ENCODE measurements around the gene SERPINH1.

SERPINH1 gene

DNA sequence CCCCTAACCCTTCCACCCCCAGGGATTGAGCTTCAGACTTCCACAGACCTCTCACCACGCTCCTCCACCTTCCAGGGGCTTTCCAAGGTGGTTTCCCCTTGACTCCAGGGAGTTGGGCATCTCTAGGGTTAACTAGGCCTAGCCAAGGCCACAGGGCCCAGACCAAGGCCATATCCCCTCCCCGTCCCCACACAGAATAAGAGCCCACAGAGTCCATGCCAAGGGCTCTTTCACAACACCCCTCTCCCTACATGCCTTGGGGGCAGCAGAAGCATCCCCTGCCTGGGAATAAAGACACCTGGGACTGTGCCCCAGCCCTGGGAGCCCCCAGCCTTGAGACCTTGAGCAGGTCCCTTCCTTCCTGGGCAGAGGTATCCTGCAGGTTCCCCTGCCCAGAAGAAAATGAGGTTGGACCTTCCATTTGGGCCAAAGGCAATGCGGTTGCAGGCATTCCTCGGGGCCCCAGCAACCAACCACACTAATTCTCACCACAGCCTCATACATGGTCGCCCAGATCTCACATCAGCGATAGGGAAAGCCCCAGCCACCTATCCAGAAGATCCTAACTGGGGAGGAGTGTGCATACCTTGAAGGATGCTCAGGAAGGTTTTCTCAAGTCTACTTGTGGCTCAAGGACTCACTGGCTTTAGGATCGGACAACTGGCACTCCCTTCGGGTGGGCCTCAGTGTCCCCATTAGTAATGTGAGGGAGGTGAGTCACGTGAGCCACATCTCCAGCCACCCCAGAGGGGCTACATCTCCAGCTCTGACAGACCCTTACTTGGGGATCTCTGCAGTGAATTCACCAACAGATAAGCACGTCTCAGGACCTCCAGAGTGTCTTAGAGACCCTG lies 38.0 kb upstream of the SERPINH1 start:
- no peak overlapping the region for H3K9ac ChIP-seq (ENCODE audit: low read length)
- H3K9me3 ChIP-seq (ENCODE audit: control insufficient read depth, low read depth, low read length): no peaks in the 10 kb centered on the region
- H3K4me3 ChIP-seq (ENCODE audit: low read length): peak overlapping the region; percentile 70
- H3K36me3 ChIP-seq (ENCODE audit: control insufficient read depth, low read depth, low read length): no peaks in the 10 kb centered on the region
- no peak overlapping the region for H3K27ac ChIP-seq (ENCODE audit: low read length)
- H3K4me1 ChIP-seq (ENCODE audit: control insufficient read depth, low read depth, low read length): no peaks in the 10 kb centered on the region
- peaks cover 33% of the 10 kb centered on the region for H3K27me3 ChIP-seq (ENCODE audit: control insufficient read depth, insufficient read depth, low read length)

DNA sequence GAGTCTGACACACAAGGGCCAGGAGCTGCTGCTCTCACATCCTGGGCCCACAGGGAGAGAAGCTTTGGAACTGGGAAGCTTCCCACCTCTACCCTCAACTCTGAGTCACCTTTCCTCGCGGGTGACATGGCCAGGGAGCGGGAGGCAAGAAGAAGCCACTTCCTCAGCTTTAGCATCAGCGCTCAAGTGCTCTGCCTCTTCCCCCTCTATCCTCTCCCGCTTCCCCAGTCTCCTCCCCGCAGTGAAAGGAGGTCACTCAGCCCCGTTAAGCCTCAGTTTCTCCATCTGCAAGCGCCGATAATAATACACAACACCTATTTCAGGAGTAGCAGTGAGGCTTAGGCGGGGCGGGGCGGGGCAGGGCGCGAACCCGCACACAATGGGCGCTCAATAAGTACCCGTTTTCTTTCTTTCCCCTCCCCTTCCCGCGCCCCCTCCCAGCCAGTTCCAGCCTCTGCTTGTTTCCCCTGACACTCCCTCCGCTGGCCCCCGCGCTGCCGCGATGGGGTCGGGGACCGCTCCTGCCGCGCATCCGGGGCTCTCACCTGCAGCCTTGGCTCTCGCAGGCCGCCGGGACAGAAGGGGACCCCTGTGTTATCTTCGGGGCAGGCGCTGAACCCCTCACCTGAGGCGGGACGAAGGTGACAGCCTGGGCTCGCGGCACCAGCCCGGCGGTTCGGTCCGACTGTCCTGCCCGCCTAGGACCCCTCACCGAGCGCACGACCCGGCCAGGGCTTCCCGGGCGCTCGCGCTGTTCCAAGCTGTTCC lies 37.2 kb upstream of the SERPINH1 start:
- Histone ChIP-seq H3K27ac (ENCODE audit: low read length) (no peak overlapping the region), H3K27me3 (ENCODE audit: control insufficient read depth, insufficient read depth, low read length) (peaks cover 33% of the 10 kb centered on the region), H3K4me1 (ENCODE audit: control insufficient read depth, low read depth, low read length) (no peaks in the 10 kb centered on the region), H3K36me3 (ENCODE audit: control insufficient read depth, low read depth, low read length) (no peaks in the 10 kb centered on the region), H3K4me3 (ENCODE audit: low read length) (peak overlapping the region; percentile 70), H3K9ac (ENCODE audit: low read length) (no peak overlapping the region), H3K9me3 (ENCODE audit: control insufficient read depth, low read depth, low read length) (no peaks in the 10 kb centered on the region)

DNA sequence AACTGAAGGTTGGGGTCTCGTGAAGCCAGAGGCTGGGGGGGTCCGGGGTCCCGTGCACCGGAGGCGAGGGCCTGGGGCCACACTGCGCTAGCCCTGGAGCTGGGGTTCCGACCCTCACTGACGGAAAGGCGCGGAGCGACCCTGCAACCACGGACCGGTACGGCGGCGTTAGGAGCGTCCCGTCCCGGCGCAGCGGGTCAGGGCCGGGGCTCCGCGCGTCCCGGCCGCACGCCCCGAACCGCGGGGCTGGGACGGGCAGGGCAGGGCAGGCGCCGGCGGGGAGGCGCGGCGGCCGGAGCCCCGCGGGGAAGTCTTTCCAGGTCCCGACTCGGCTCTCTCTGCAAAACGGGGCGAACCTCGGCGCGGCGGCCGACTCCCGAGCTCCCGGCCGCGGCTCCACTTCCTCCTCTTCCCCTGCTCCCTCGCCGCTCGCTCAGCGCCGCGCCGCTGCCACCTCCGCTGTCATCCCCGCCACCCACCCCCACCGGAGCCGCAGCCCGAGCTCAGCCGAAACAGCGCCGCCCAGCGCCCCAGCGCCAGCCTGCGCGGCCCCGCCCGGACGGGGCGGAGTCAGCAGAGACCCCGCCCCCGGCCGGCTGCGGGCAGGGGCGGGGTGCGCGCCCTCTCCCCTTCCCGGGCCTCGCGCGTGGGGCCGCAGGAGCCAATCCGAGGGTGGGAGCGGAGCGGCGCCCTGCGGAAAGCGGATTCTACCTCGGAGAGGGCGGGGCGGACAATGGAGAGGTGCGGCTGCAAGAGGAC lies 36.4 kb upstream of the SERPINH1 start, which contains the start of gene GDPD5:
TSS of gene GDPD5 (minus strand) at position 509 of the 759 bp plus-strand sequence. CDS start 48,206 bp downstream, outside the sequence.
- Histone ChIP-seq H3K27me3 (ENCODE audit: control insufficient read depth, insufficient read depth, low read length) (peaks cover 33% of the 10 kb centered on the region), H3K27ac (ENCODE audit: low read length) (no peak within 1 kb of the TSS), H3K4me1 (ENCODE audit: control insufficient read depth, low read depth, low read length) (no peaks in the 10 kb centered on the region)

DNA sequence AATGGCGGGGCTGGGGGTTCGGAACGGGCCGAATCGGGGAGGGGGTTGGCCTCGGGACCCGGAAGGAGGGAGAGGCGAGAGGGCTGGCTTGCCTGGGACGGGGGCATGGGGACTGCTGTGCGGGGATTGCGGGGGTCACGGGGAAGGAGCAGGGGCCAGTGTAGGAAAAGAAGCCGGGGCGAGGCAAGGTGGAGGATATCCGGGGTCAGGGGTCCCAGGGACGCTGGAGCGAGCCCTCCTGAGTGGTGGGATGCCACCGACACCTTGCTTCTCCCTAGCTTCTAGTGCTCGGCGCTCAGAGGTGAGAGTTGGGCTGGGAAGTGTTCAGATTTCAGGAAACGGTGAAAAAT lies 35.9 kb upstream of the SERPINH1 start:
- H3K27me3 ChIP-seq (ENCODE audit: control insufficient read depth, insufficient read depth, low read length): peaks cover 33% of the 10 kb centered on the region
- no peak overlapping the region for H3K27ac ChIP-seq (ENCODE audit: low read length)
- H3K36me3 ChIP-seq (ENCODE audit: control insufficient read depth, low read depth, low read length): no peaks in the 10 kb centered on the region
- no peaks in the 10 kb centered on the region for H3K9me3 ChIP-seq (ENCODE audit: control insufficient read depth, low read depth, low read length)
- peak overlapping the region; percentile 35 for H3K9ac ChIP-seq (ENCODE audit: low read length)
- H3K4me3 ChIP-seq (ENCODE audit: low read length): peak overlapping the region; percentile 70
- H3K4me1 ChIP-seq (ENCODE audit: control insufficient read depth, low read depth, low read length): no peaks in the 10 kb centered on the region

More for the DNA sequence above, 36.4 kb upstream of the SERPINH1 start, which contains the start of gene GDPD5:
- peak within 1 kb of the TSS; percentile 70 for H3K4me3 ChIP-seq (ENCODE audit: low read length)
- H3K9ac ChIP-seq (ENCODE audit: low read length): peak within 1 kb of the TSS; percentile 35
- no peaks in the 10 kb centered on the region for H3K36me3 ChIP-seq (ENCODE audit: control insufficient read depth, low read depth, low read length)
- no peaks in the 10 kb centered on the region for H3K9me3 ChIP-seq (ENCODE audit: control insufficient read depth, low read depth, low read length)

DNA sequence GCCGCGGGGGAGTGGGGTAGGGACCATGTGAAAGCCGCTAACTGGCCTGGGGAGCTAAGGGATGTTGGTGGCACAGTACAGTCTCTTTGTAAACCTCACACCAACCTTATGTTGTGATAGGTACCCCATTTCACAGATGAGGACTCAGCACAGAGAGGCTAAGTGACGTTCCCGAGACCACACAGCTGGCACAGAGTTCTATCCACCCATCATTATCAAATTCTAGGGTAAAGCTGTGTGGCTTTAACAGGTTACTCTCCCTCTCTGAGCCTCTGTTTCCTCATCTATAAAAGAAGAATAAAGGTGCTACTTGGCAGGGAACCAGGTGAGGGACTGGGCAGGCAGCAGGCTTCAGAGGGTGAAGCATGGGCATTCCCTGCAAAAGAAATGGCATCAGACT lies 34.9 kb upstream of the SERPINH1 start:
- peaks cover 33% of the 10 kb centered on the region for H3K27me3 ChIP-seq (ENCODE audit: control insufficient read depth, insufficient read depth, low read length)
- no peaks in the 10 kb centered on the region for H3K4me1 ChIP-seq (ENCODE audit: control insufficient read depth, low read depth, low read length)
- no peaks in the 10 kb centered on the region for H3K9me3 ChIP-seq (ENCODE audit: control insufficient read depth, low read depth, low read length)
- H3K4me3 ChIP-seq (ENCODE audit: low read length): no peak overlapping the region
- no peak overlapping the region for H3K9ac ChIP-seq (ENCODE audit: low read length)
- H3K27ac ChIP-seq (ENCODE audit: low read length): no peak overlapping the region
- H3K36me3 ChIP-seq (ENCODE audit: control insufficient read depth, low read depth, low read length): no peaks in the 10 kb centered on the region

DNA sequence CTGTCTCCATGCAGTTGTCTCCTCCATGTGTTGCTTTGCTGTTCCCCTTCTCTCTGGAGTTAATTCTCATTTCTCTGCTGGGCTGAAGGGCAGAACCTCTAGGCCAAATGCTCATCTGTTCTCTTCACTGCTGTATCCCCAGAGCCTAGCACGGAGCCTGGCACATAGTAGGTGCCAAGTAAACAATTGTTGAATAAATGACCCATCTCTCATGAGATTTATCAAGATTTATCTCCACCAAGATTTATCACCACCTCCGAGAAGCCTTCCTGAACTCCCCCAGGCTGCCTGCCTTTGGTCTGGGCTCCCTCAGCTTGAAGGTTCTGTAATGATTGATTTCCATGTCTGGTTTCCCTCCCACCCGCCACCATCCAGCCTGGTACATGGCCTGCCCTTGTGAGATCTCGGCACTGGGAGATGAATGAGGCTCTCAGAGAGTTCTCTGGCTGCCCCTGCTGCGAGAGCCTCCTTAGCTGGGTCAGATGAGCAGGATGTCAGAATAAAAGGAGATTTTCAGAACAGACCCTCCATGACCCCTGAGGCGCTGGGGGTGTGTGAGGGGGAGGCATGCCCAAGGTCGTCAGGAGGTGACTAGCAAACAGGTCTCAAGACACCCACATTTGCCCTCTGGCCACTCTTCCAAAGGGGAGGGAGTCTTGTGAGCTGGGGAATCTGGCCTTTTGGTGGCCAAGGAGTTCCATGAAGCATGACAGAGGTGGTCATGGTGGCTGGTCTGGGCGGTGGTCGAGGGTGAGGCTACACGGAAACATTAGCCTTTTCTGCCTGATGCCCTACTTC lies 33.9 kb upstream of the SERPINH1 start:
- Histone ChIP-seq H3K9ac (ENCODE audit: low read length) (no peak overlapping the region), H3K27me3 (ENCODE audit: control insufficient read depth, insufficient read depth, low read length) (peaks cover 29% of the 10 kb centered on the region), H3K4me1 (ENCODE audit: control insufficient read depth, low read depth, low read length) (no peaks in the 10 kb centered on the region), H3K27ac (ENCODE audit: low read length) (no peak overlapping the region), H3K4me3 (ENCODE audit: low read length) (no peak overlapping the region), H3K36me3 (ENCODE audit: control insufficient read depth, low read depth, low read length) (no peaks in the 10 kb centered on the region), H3K9me3 (ENCODE audit: control insufficient read depth, low read depth, low read length) (no peaks in the 10 kb centered on the region)

DNA sequence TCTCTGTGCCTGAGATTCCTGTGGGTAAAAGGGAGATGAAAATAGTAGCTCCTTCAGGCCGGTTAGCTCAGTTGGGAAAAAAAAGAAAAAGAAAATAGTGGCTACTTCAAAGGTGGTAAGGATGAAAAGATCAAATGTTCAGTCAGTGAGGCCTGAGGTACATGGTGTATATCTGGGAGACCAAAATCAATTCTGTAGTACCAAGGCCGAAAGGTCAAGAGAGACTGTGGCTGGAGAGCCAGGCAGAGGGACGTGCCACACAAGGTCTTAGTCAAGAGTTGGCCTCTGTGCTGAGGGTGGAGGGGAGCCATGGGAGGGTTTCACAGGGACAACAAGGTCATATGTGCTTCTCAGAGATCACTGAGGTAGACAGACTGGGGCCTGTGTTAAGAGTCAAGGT lies 31.5 kb upstream of the SERPINH1 start:
- no peak overlapping the region for H3K4me3 ChIP-seq (ENCODE audit: low read length)
- no peak overlapping the region for H3K27ac ChIP-seq (ENCODE audit: low read length)
- H3K9me3 ChIP-seq (ENCODE audit: control insufficient read depth, low read depth, low read length): no peaks in the 10 kb centered on the region
- no peaks in the 10 kb centered on the region for H3K36me3 ChIP-seq (ENCODE audit: control insufficient read depth, low read depth, low read length)
- H3K9ac ChIP-seq (ENCODE audit: low read length): no peak overlapping the region
- H3K27me3 ChIP-seq (ENCODE audit: control insufficient read depth, insufficient read depth, low read length): peaks cover 6% of the 10 kb centered on the region
- no peaks in the 10 kb centered on the region for H3K4me1 ChIP-seq (ENCODE audit: control insufficient read depth, low read depth, low read length)

DNA sequence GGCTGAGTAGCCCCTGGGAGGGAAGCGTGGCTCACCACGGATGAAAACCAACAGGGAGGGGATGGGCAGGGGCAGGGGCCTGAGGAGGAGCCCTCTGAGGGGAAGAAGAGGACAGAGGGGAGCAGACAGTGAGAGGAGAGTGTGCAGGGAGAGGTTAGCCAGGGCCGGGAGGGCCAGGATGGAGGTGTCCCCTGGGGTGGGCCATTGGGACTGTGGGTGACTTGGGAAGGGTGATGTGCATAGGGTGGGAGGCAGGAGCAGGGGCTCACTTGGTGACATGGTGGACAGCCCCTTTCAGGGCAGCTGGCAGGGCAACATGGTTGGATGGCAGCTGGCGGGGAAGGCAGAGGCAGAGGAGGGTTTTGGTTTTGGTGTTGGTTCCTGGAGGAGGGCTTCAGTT lies 30.7 kb upstream of the SERPINH1 start:
- Histone ChIP-seq H3K27me3 (ENCODE audit: control insufficient read depth, insufficient read depth, low read length) (peaks cover 6% of the 10 kb centered on the region), H3K4me1 (ENCODE audit: control insufficient read depth, low read depth, low read length) (no peaks in the 10 kb centered on the region), H3K4me3 (ENCODE audit: low read length) (no peak overlapping the region), H3K27ac (ENCODE audit: low read length) (no peak overlapping the region), H3K9me3 (ENCODE audit: control insufficient read depth, low read depth, low read length) (no peaks in the 10 kb centered on the region), H3K9ac (ENCODE audit: low read length) (no peak overlapping the region), H3K36me3 (ENCODE audit: control insufficient read depth, low read depth, low read length) (no peaks in the 10 kb centered on the region)

DNA sequence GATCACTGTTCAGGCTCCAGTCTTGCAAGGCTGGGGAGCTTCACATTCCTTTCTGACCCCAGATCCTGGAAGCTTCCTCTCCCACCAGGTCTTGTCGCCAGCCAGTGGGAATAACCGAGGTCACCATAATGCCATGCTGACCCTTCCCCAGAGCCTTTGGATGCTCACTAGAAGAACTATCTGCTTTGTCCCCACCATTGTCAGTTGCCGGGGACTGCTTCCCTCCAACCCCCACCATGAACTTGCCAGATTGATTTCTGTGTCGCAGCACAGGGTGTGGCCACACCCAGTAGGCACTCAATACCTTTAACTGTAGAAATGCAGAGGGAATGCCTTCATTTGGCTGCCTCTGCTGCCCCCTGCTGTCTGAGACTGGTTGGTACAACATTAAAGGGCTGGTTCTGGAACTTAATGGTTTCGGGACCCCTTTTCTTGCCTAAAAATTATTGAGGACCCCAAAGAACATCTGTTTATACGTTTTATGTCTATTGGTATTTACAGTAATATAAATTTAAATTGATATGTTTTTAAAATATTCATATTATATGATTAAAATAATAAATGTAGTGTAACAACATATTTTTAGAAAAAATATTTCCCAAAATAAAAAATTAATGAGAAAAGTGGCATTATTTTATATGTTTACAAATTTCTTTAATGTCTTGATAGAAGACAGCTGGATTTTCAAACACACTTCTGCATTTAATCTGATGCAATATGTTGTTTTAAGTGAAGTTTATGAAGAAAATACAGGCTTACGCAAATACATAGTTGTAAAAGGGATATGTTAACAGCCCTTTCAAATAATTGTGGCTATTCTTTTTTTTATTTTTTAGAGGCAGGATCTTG lies 29.6 kb upstream of the SERPINH1 start:
- Histone ChIP-seq H3K4me1 (ENCODE audit: control insufficient read depth, low read depth, low read length) (no peaks in the 10 kb centered on the region), H3K9me3 (ENCODE audit: control insufficient read depth, low read depth, low read length) (no peaks in the 10 kb centered on the region), H3K27me3 (ENCODE audit: control insufficient read depth, insufficient read depth, low read length) (no peaks in the 10 kb centered on the region), H3K36me3 (ENCODE audit: control insufficient read depth, low read depth, low read length) (no peaks in the 10 kb centered on the region), H3K9ac (ENCODE audit: low read length) (no peak overlapping the region), H3K4me3 (ENCODE audit: low read length) (peak overlapping the region; percentile 34), H3K27ac (ENCODE audit: low read length) (no peak overlapping the region)

DNA sequence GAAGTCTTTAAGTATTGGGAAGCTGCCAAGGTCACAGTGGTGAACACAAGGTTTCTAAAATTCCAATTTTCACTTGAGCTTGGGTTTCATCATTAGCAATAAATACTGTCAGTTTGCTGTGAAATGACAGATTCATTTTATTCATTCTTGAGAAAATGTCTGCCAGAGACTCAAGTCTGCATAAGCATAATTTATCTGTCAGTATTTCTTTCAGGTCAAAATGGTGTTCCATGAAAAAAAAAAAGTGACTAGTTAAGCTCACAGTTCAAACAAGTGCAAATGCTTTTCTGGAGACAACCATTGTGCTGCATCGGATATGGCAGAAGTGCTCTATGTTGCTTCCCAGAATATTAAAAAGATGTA lies 28.2 kb upstream of the SERPINH1 start:
- no peaks in the 10 kb centered on the region for H3K9me3 ChIP-seq (ENCODE audit: control insufficient read depth, low read depth, low read length)
- no peaks in the 10 kb centered on the region for H3K36me3 ChIP-seq (ENCODE audit: control insufficient read depth, low read depth, low read length)
- H3K27ac ChIP-seq (ENCODE audit: low read length): no peak overlapping the region
- no peaks in the 10 kb centered on the region for H3K27me3 ChIP-seq (ENCODE audit: control insufficient read depth, insufficient read depth, low read length)
- no peak overlapping the region for H3K9ac ChIP-seq (ENCODE audit: low read length)
- no peaks in the 10 kb centered on the region for H3K4me1 ChIP-seq (ENCODE audit: control insufficient read depth, low read depth, low read length)
- H3K4me3 ChIP-seq (ENCODE audit: low read length): no peak overlapping the region
